ENCODE data around the gene RCAN2.
"Not testable (repeated sequence)": the region's sequence is repeated elsewhere in the genome, so short reads cannot be mapped to it uniquely, and the experiment has no call there.

RCAN2 gene

GRCh38 chr6:46400898-46401297, 90.4 kb downstream of the RCAN2 start:
- no peak for TF ChIP-seq CTCF (IDR thresholded peaks at IDR 0.05; ENCODE audit: low read depth, low read length, missing control alignments)
- H3K4me3 ChIP-seq (ENCODE audit: low read depth, low read length), result no peak overlapping the region
- DNase-seq (ENCODE audit: low read depth), result no peak
- in situ Hi-C loops (cut with HindIII; ENCODE audit: low sequenced_read_pairs), result no loop called here

- in situ Hi-C loops (cut with HindIII; ENCODE audit: low sequenced_read_pairs), result no loop called here
- TF ChIP-seq CTCF (IDR thresholded peaks at IDR 0.05; ENCODE audit: low read depth, low read length, missing control alignments), result no peak
- DNase-seq (ENCODE audit: low read depth), result no peak
- H3K4me3 ChIP-seq (ENCODE audit: low read depth, low read length), result no peak overlapping the region
These were observed 95.7 kb downstream of the RCAN2 start for GRCh38 chr6:46395530-46395929.

GRCh38 chr6:46393940-46394337, 97.3 kb downstream of the RCAN2 start:
- in situ Hi-C loops (cut with HindIII; ENCODE audit: low sequenced_read_pairs), result no loop called here
- H3K4me3 ChIP-seq (ENCODE audit: low read depth, low read length), result no peak overlapping the region
- no peak for DNase-seq (ENCODE audit: low read depth)
- TF ChIP-seq CTCF (IDR thresholded peaks at IDR 0.05; ENCODE audit: low read depth, low read length, missing control alignments), result no peak

GRCh38 chr6:46393161-46393939, 97.9 kb downstream of the RCAN2 start:
- no peak for TF ChIP-seq CTCF (IDR thresholded peaks at IDR 0.05; ENCODE audit: low read depth, low read length, missing control alignments)
- DNase-seq (ENCODE audit: low read depth), result no peak
- no peak overlapping the region for H3K4me3 ChIP-seq (ENCODE audit: low read depth, low read length)
- in situ Hi-C loops (cut with HindIII; ENCODE audit: low sequenced_read_pairs), result no loop called here

GRCh38 chr6:46392294-46392693, 99.0 kb downstream of the RCAN2 start:
- TF ChIP-seq CTCF (IDR thresholded peaks at IDR 0.05; ENCODE audit: low read depth, low read length, missing control alignments), result no peak
- DNase-seq (ENCODE audit: low read depth), result no peak
- in situ Hi-C loops (cut with HindIII; ENCODE audit: low sequenced_read_pairs), result no loop called here
- no peak overlapping the region for H3K4me3 ChIP-seq (ENCODE audit: low read depth, low read length)

- H3K4me3 ChIP-seq (ENCODE audit: low read depth, low read length), result no peak overlapping the region
- DNase-seq (ENCODE audit: low read depth), result peak; percentile 35
- no peak for TF ChIP-seq CTCF (IDR thresholded peaks at IDR 0.05; ENCODE audit: low read depth, low read length, missing control alignments)
- in situ Hi-C loops (cut with HindIII; ENCODE audit: low sequenced_read_pairs), result no loop called here
These were observed 100.9 kb downstream of the RCAN2 start for GRCh38 chr6:46390153-46390876.

GRCh38 chr6:46387728-46388127, 103.5 kb downstream of the RCAN2 start:
- H3K4me3 ChIP-seq (ENCODE audit: low read depth, low read length); in situ Hi-C loops (cut with HindIII; ENCODE audit: low sequenced_read_pairs); DNase-seq (ENCODE audit: low read depth): not testable (repeated sequence)
